ENCODE measurements around the gene CARS1. TPM values are rescaled to one million over a fixed set of nuclear protein-coding genes. Genes with fewer than 3 reads are reported as not detected.

The CARS1 gene
- total and polyA plus RNA-seq, 2 donors (not counting 1 experiment from before 2014, with no cell fraction given): 31.3 to 49.5 TPM

GRCh38 chr11:3036419-3036818 is 20.8 kb downstream of the CARS1 start:
- H3K9me3 Mint-ChIP-seq (ENCODE audit: insufficient read depth): no peaks in the 10 kb centered on the region
- CTCF ChIA-PET: interaction anchor here (1.0 to 9.8 kb wide), 3 partner anchors 14 to 58 kb away, joined by 3 to 112 read pairs (median 5); no protein-coding TSS in a partner anchor
- Histone ChIP-seq H3K27ac (ENCODE audit: low read length in 2 of 2) (peak overlapping the region; percentile 42 to 46), H3K9ac (ENCODE audit: low read length) (no peak overlapping the region), H4K20me1 (ENCODE audit: control insufficient read depth, insufficient read depth, low read length, poor library complexity, severe bottlenecking) (peaks cover under 1% of the 10 kb centered on the region), H3K4me3 (ENCODE audit: control extremely low read depth in 1 of 5, extremely low read depth in 1 of 5, insufficient read depth in 1 of 5, low read depth in 2 of 5, low read length in 4 of 5) (no peak overlapping the region), H2AFZ (ENCODE audit: insufficient read depth, low read depth, low read length, poor library complexity, severe bottlenecking) (no peak overlapping the region), H3K9me3 (ENCODE audit: control extremely low read depth in 1 of 3, control insufficient read depth in 2 of 3, insufficient read depth in 1 of 3, low read length in 2 of 3) (no peaks in the 10 kb centered on the region), H3K4me1 (ENCODE audit: control insufficient read depth in 2 of 2, insufficient read depth in 2 of 2, low read length in 2 of 2) (peaks cover 24 to 30% of the 10 kb centered on the region in 2 donors), H3K4me2 (replicated peaks; ENCODE audit: low read depth, low read length, poor library complexity, severe bottlenecking) (peak overlapping the region; percentile 27), H3K27me3 (replicated peaks in 1 of 4; ENCODE audit: control extremely low read depth in 1 of 4, control insufficient read depth in 3 of 4, insufficient read depth in 4 of 4, low read length in 3 of 4) (no peaks in the 10 kb centered on the region), H3K36me3 (replicated peaks in 1 of 2; ENCODE audit: control extremely low read depth in 1 of 2, control insufficient read depth in 1 of 2, extremely low read depth in 1 of 2, insufficient read depth in 2 of 2, low read length in 1 of 2) (peaks cover 0 to 65% of the 10 kb centered on the region in 2 experiments), H3K79me2 (ENCODE audit: control insufficient read depth, insufficient read depth, low read length) (no peaks in the 10 kb centered on the region)
- H3K27me3 Mint-ChIP-seq: no peaks in the 10 kb centered on the region
- ATAC-seq (ENCODE audit: low read depth): peak; percentile 53
- H3K4me1 Mint-ChIP-seq: peaks cover 27% of the 10 kb centered on the region
- 51% methylated on average over 4 of the region's 5 CpGs for WGBS (ENCODE audit: insufficient coverage)
- peak; percentile 64 for DNase-seq
- POLR2A ChIA-PET: no interaction called here
- H3K4me3 Mint-ChIP-seq: peak overlapping the region; percentile 52
- peak overlapping the region; percentile 71 for H3K27ac Mint-ChIP-seq
- intact Hi-C loops (cut with micrococcal nuclease): loop anchor here (5.0 kb wide), 2 partner anchors 44 to 381 kb away; partner anchors contain the start of gene NAP1L4
- TF ChIP-seq CTCF (IDR thresholded peaks at IDR 0.05) (no peak), EZH2 (IDR thresholded peaks at IDR 0.05; ENCODE audit: borderline replicate concordance, insufficient read depth, low read depth, low read length, poor library complexity, severe bottlenecking) (no peak)

- H4K20me1 ChIP-seq (ENCODE audit: control insufficient read depth, insufficient read depth, low read length, poor library complexity, severe bottlenecking): peaks cover under 1% of the 10 kb centered on the region
- peak overlapping the region; percentile 71 for H3K27ac Mint-ChIP-seq
Observed at GRCh38 chr11:3035333-3035732, 21.9 kb downstream of the CARS1 start.

More at GRCh38 chr11:3035333-3035732, 21.9 kb downstream of the CARS1 start:
- peak; percentile 52 for ATAC-seq (ENCODE audit: low read depth)
- Histone ChIP-seq H2AFZ (ENCODE audit: insufficient read depth, low read depth, low read length, poor library complexity, severe bottlenecking) (no peak overlapping the region), H3K4me2 (replicated peaks; ENCODE audit: low read depth, low read length, poor library complexity, severe bottlenecking) (peak overlapping the region; percentile 27), H3K27ac (ENCODE audit: low read length in 2 of 2) (peak overlapping the region; percentile 42 to 46), H3K27me3 (replicated peaks in 1 of 4; ENCODE audit: control extremely low read depth in 1 of 4, control insufficient read depth in 3 of 4, insufficient read depth in 4 of 4, low read length in 3 of 4) (no peaks in the 10 kb centered on the region), H3K9ac (ENCODE audit: low read length) (no peak overlapping the region), H3K79me2 (ENCODE audit: control insufficient read depth, insufficient read depth, low read length) (no peaks in the 10 kb centered on the region), H3K4me3 (ENCODE audit: control extremely low read depth in 1 of 5, extremely low read depth in 1 of 5, insufficient read depth in 1 of 5, low read depth in 2 of 5, low read length in 4 of 5) (no peak overlapping the region), H3K9me3 (ENCODE audit: control extremely low read depth in 1 of 3, control insufficient read depth in 2 of 3, insufficient read depth in 1 of 3, low read length in 2 of 3) (no peaks in the 10 kb centered on the region), H3K4me1 (ENCODE audit: control insufficient read depth in 2 of 2, insufficient read depth in 2 of 2, low read length in 2 of 2) (peaks cover 32 to 38% of the 10 kb centered on the region in 2 donors), H3K36me3 (replicated peaks in 1 of 2; ENCODE audit: control extremely low read depth in 1 of 2, control insufficient read depth in 1 of 2, extremely low read depth in 1 of 2, insufficient read depth in 2 of 2, low read length in 1 of 2) (peaks cover 0 to 59% of the 10 kb centered on the region in 2 experiments)
- no peaks in the 10 kb centered on the region for H3K9me3 Mint-ChIP-seq (ENCODE audit: insufficient read depth)
- peak; percentile 40 for DNase-seq
- TF ChIP-seq EZH2 (IDR thresholded peaks at IDR 0.05; ENCODE audit: borderline replicate concordance, insufficient read depth, low read depth, low read length, poor library complexity, severe bottlenecking) (no peak), CTCF (IDR thresholded peaks at IDR 0.05) (no peak)
- no peaks in the 10 kb centered on the region for H3K27me3 Mint-ChIP-seq
- H3K4me3 Mint-ChIP-seq: peak overlapping the region; percentile 30
- intact Hi-C loops (cut with micrococcal nuclease): loop anchor here (5.0 kb wide), 2 partner anchors 43 to 382 kb away; partner anchors contain the start of gene NAP1L4
- ChIA-PET CTCF (interaction anchor here (0.6 to 9.8 kb wide), 3 partner anchors 36 to 60 kb away, joined by 4 to 112 read pairs (median 5); no protein-coding TSS in a partner anchor), POLR2A (interaction anchor here (1.1 kb wide), 1 partner anchor 14 kb away, joined by 4 read pairs; no protein-coding TSS in a partner anchor)
- H3K4me1 Mint-ChIP-seq: peaks cover 38% of the 10 kb centered on the region

Measured in B cell (primary cell).